GM12801 (cell line): ENCODE measurements around the gene KIF2B.

Experiments used
- CTCF ChIP-seq: IDR thresholded peaks from one replicate; pipeline ENCODE4 v1.5.1; 2011; ENCODE audit warnings: control low read depth; ENCODE audit not compliant: insufficient read length; ENCODE audit errors: extremely low read depth

KIF2B gene

GRCh38 chr17:53804437-53804836 lies 18.3 kb upstream of the KIF2B start:
- no peak for TF ChIP-seq CTCF

GRCh38 chr17:53806473-53806872 lies 16.3 kb upstream of the KIF2B start:
- no peak for TF ChIP-seq CTCF

- TF ChIP-seq CTCF = no peak
Observed at GRCh38 chr17:53807286-53807685, 15.4 kb upstream of the KIF2B start.

- TF ChIP-seq CTCF = no peak
Observed at GRCh38 chr17:53818271-53818670, 4.5 kb upstream of the KIF2B start.

GRCh38 chr17:53818929-53819328 lies 3.8 kb upstream of the KIF2B start:
- TF ChIP-seq CTCF = no peak

- TF ChIP-seq CTCF = no peak
Observed at GRCh38 chr17:53819956-53820355, 2.8 kb upstream of the KIF2B start.

- no peak for TF ChIP-seq CTCF
Observed at GRCh38 chr17:53823341-53824050, 769 bp downstream of the KIF2B start.
